GM04504 (cell line): ENCODE data around the gene SLC38A3.

ENCODE experiments used
- DNase-seq: peaks from one replicate; pipeline ENCODE4 v3.0.0-alpha.2; 2012; ENCODE audit warnings: low read depth

Gene SLC38A3

DNA sequence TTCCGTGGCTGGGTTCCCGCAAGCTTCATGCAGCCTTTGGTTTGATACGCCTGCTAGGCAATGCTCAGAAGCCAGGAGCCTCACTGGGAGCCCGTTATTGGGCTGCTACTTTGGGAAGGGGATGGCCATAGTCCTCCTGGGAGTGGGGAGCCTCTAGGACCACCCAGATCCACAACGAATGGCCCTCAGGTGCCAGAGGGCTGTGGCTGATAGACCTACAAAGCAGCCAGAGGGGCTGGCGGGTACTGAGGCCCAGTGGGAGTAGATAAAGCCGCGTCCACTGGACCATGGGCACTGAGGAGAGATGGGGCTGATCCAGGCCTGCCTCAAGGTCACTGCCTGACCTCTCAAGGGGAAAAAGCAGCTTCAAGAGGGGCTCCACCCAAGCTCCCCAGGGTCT is 12.9 kb upstream of the SLC38A3 start:
- no peak for DNase-seq

DNA sequence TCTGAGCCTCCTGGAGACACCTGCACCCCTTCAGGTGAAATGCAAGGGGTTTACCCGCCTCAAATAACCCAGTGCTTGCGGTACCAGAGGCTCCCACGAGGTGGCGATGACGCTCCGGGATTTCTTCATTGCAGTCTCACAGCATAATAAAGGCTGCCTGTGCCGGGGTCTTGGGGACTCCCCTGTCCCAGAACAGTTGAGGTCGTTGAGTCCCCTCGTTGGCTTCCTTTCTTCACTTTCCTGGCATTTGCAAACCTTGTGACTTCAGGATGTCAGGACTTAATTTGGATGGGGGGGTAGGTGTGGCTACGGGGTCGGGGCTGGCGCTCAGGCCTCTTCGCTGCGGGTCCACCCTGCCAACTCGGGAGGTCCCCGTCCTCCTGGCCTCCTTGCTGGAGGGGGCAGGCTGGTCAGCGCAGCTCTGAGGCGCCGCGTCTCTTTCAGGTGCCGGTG is 12.4 kb upstream of the SLC38A3 start:
- DNase-seq = no peak

- no peak for DNase-seq
These were observed 11.8 kb upstream of the SLC38A3 start for GRCh38 chr3:50193286-50193685.

DNA sequence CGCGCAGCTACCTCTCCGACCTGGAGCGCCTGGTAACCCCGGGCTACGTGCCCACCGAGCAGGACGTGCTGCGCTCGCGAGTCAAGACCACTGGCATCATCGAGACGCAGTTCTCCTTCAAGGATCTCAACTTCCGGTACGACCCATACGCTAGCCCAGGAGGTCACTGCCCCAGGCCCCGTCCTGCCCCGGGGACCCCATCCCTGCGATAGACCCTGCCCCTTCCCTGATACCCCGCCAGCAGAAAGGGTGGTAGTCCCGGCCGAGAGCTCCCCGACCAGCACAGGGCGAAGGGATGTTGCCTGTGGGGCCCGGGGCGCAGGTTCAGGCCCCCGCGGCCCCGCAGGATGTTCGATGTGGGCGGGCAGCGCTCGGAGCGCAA is 11.3 kb upstream of the SLC38A3 start:
- DNase-seq = no peak

DNA sequence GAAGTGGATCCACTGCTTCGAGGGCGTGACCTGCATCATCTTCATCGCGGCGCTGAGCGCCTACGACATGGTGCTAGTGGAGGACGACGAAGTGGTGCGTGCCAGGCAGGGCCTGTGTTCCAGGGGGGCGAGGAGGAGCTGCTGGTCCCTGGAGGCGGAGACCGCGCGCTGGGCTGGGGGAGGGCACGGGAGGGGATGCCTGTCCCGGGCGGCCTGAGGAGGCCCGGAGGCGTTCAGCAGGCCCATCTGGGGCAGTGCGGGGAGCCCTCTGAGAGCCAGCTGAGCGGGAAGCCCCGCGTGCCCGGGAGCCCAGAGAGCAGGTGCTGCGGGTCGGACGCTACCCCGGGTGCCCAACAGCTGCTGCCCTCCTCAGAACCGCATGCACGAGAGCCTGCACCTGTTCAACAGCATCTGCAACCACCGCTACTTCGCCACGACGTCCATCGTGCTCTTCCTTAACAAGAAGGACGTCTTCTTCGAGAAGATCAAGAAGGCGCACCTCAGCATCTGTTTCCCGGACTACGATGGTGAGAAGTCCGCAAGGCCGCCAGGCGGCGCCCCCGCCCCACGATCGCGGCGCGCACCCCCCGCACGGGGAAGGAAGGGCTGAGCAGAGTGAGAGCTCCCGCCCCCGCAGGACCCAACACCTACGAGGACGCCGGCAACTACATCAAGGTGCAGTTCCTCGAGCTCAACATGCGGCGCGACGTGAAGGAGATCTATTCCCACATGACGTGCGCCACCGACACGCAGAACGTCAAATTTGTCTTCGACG is 10.8 kb upstream of the SLC38A3 start:
- DNase-seq = no peak

GRCh38 chr3:50194903-50195500 is 10.1 kb upstream of the SLC38A3 start:
- DNase-seq = no peak

GRCh38 chr3:50195501-50196252 is 9.4 kb upstream of the SLC38A3 start:
- DNase-seq = no peak

- DNase-seq = no peak
These were observed 8.7 kb upstream of the SLC38A3 start for GRCh38 chr3:50196253-50196801.

- no peak for DNase-seq
These were observed 3.3 kb upstream of the SLC38A3 start for GRCh38 chr3:50201573-50202315.

- DNase-seq = no peak
These were observed 2.5 kb upstream of the SLC38A3 start for GRCh38 chr3:50202353-50203112.

- no peak for DNase-seq
These were observed 1.8 kb upstream of the SLC38A3 start for GRCh38 chr3:50203113-50203808.

DNA sequence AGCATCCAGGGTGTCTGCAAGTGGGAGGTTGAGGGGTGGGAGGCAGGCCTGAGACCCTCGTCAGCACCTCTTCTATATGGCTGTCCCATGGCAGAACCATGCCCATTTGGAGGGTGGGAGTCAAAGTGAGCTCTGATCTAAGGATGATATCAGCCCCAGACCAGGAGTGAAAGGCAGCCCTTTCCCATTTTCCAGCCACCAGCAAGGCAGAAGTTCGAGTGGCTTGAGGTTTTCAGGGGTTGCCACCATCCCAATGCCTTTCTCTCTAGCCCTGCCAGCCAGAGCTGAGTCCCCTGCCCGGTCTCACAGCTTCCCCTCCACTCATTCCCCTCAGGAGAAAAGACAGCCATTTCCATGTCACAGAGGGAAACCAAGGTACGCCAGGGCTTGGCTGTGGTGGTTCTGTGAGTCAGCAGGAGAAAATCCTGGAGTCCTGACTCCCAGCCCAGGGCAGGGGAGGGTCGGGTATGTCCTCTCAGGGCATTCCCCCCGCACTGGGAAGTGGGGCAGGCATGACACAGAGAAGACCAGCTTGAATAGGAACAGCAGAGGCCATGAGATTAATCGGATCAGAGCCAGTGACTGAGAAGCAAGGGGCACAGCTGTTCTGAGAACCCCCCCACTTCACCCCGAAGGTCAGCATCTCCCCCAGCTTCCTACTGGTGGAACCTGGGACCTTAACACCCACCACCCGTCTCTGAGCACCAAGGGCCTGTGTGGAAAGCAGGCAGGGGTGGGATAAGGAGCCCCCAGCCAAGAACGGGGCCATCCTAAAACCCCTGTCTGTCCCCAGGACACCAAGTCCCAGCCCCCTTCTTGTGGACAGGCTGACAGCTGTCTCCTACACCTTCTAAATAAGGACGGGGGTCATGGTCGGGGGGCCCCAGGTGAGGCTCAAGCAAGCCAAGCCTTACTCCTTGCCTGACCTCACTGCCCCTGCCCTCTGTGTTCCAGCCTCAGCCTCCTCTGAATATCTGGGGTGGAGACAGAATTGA is 965 bp upstream of the SLC38A3 start:
- DNase-seq = no peak

GRCh38 chr3:50205413-50206276 is 574 bp downstream of the SLC38A3 start:
- DNase-seq = no peak

DNA sequence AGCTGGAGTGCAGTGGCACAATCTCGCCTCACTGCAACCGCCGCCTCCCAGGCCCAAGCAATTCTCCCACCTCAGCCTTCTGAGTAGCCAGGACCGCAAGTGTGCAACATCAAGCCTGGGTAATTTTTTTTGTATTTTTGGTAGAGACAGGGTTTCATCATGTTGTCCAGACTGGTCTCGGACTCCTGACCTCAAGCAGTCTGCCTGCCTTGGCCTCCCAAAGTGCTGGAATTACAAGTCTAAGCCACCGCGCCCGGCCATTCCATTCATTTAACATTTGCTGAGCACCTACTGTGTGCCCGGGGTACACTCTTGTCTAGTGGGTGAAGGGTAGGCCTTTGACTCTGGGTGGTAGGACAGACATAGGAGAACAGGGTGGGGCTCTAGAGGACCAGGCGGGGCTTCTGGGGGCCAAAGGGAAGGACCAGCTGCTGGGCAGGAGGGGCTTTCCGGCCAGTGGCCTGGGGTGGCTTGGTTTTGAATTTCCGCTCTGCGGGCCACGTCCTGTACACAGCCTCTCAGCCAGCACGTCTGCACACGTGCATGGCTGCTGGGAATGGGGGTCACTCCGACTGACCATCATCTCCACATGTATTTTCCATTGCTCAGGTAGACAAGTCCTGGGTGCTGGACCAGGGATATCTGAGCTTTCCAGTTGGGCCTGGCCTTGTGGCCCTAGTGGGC is 2.4 kb downstream of the SLC38A3 start:
- DNase-seq = no peak

- no peak for DNase-seq
These were observed 3.7 kb downstream of the SLC38A3 start for GRCh38 chr3:50208677-50209344.

DNA sequence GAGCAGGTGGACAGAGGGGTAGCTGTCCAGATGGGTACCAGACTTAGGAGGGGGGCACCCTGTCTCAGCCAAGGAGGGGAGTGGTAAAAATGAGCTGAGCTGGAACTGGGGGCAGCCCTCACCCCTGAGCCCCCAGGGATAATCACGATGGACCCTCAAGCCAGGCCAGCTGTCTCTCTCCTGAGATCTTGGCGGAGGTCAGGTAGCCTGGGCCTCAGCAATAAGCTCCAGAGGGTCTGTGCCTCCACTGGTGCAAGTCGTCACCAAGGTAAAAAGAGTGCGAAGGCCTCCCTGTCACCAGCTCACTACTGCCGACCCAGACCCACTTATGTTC is 5.1 kb downstream of the SLC38A3 start:
- DNase-seq = no peak
